NCI-H187 treated with DMSO at 0.1 percent for 48 hours (cell line): ENCODE measurements around the gene MCHR1.
A peak's percentile ranks its signal among the peaks of the same experiment; 100 is the strongest.

ENCODE experiments used
- DNase-seq: peaks from one replicate; lab custom pipeline; 2025; lab: John Stamatoyannopoulos, UW

The MCHR1 gene

DNA sequence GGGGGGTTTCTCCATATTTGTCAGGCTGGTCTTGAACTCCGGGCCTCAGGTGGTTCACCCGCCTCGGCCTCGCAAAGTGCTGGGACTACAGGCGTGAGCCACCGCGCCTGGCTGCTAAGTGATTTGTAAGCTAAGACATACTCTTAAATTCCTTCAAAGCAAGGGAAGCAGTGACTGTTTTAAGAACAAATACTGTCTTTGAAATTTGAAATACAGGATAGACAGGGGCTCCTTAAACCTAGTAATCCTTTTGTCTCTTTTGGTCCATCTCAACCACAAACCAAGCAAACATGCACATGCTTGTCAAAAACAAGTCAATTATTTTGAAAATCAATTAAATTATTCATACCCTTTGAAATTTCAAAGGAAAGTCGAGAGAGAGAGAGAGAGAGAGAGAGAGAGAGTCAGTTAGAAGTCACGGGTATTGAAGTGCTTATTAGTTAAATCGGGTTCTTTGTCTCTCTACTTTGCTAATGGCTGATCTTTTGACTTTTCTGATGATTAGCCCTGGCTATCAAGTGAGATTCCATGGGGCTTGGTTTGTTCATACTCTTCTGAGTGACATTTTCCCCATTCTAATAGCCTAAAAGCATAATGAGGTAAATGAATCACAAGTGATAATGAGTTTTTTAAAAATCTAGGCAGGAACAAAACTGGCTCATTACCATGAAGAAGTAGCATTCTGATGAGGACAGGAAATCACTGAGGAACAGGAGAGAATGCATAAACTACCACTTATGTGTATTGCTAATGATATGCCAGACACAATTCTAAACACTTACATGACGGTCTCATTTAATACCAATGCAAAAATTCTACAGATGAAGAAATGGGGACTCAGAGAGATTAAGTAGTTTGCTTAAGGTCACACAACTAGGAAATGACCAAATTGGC, 48.0 kb downstream of the MCHR1 start:
- DNase-seq: no peak

GRCh38 chr22:40727964-40728615, 48.8 kb downstream of the MCHR1 start:
- DNase-seq: no peak

- DNase-seq: peak; percentile 78
Measured at GRCh38 chr22:40728731-40729189, 49.5 kb downstream of the MCHR1 start.

- no peak for DNase-seq
Measured at GRCh38 chr22:40729284-40729683, 50.0 kb downstream of the MCHR1 start.
